K562 (cell line): ENCODE results near the gene AP1M2. TPM values are rescaled to one million over a fixed set of nuclear protein-coding genes. Genes with fewer than 3 reads are reported as not detected.

Experiments used
- ERF ChIP-seq: fragments of 450-650 bp; formaldehyde crosslinking; IDR thresholded peaks from 2 replicates; pipeline ENCODE4 v1.4.0; 2020; ENCODE audit warnings: mild to moderate bottlenecking, mixed read lengths
- HNRNPL ChIP-seq: fragments of 200-400 bp; formaldehyde crosslinking; IDR thresholded peaks from 2 replicates; pipeline ENCODE4 v1.6.1; 2017; ENCODE audit warnings: low read depth, mild to moderate bottlenecking, low read length
- RBM34 ChIP-seq: fragments of 200-400 bp; formaldehyde crosslinking; IDR thresholded peaks from 2 replicates; pipeline ENCODE4 v1.6.1; 2018; ENCODE audit warnings: low read length, borderline replicate concordance; ENCODE audit not compliant: insufficient read depth
- RCOR1 ChIP-seq, 2 experiments: IDR thresholded peaks; 2 replicates each; pipeline ENCODE4 v1.6.1; 2012; ENCODE audit warnings: low read depth in 2 of 2, low read length in 2 of 2, borderline replicate concordance in 1 of 2, improper control_type of control experiment in 1 of 2
- ZC3H4 ChIP-seq: sonication (generic); formaldehyde crosslinking; IDR thresholded peaks from 2 replicates; pipeline ENCODE4 v1.9.0; 2021; ENCODE audit warnings: missing genetic modification reagents, borderline replicate concordance
- ZNF57 ChIP-seq: fragments of 450-650 bp; formaldehyde crosslinking; IDR thresholded peaks from 2 replicates; pipeline ENCODE4 v1.4.0; 2020; ENCODE audit warnings: mild to moderate bottlenecking, moderate library complexity
- ZNF699 ChIP-seq: fragments of 250-450 bp; sonication (Bioruptor Pico); IDR thresholded peaks from 2 replicates; pipeline ENCODE4 v1.8.0; 2021; ENCODE audit warnings: mild to moderate bottlenecking, moderate library complexity; ENCODE audit not compliant: insufficient replicate concordance
- polyA plus RNA-seq, 8 experiments: library from polyadenylated mRNA; depleted of rRNA in 4 of 8; stranded (reverse) in 5 of 8; unstranded in 3 of 8; fragments of >200 nt; fragmentation: Nextera tagmentation in 2 of 8; fragmentation: Illumina TruSeq in 1 of 8; extraction: Ambion mirVana in 2 of 8; extraction: Trizol in 1 of 8; gene quantifications; 2 replicates each; pipeline versions ENCODE4 v1.2.1 to v1.2.3, GENCODE V29; 2011 to 2014; ENCODE audit warnings: inconsistent platforms in 1 of 8, missing spikeins in 1 of 8
- total RNA-seq, 7 experiments: library from RNA; depleted of rRNA in 6 of 7; stranded (reverse); fragments of >200 nt in 6 of 7; fragmentation: Illumina TruSeq in 2 of 7; extraction: Trizol in 2 of 7; gene quantifications; 2 replicates each; pipeline versions ENCODE4 v1.2.1 to v1.2.3, GENCODE V29; 2011 to 2021; ENCODE audit warnings: low replicate concordance in 1 of 7
- TF ChIP-seq, protein P1 (sequence below): fragments of 450-650 bp; IDR thresholded peaks from 2 replicates; pipeline ENCODE4 v1.6.1; 2016; ENCODE audit warnings: mild to moderate bottlenecking, moderate library complexity
- TF ChIP-seq, protein P2 (sequence below): fragments of 450-650 bp; IDR thresholded peaks from 2 replicates; pipeline ENCODE4 v1.7.1; 2018; ENCODE audit warnings: mild to moderate bottlenecking, low read depth; ENCODE audit not compliant: partially characterized antibody
- TF ChIP-seq, protein P3 (sequence below): sonication (generic); formaldehyde crosslinking; IDR thresholded peaks from 2 replicates; pipeline ENCODE4 v1.8.0; 2022; ENCODE audit warnings: mild to moderate bottlenecking, missing genetic modification reagents, borderline replicate concordance

The AP1M2 gene
- total and polyA plus RNA-seq, 9 of the 15 experiments (the other 6 are each of a cell fraction or from before 2014, with no cell fraction given) = 0.33 to 1.4 (median 0.89) TPM; not detected in 1

DNA sequence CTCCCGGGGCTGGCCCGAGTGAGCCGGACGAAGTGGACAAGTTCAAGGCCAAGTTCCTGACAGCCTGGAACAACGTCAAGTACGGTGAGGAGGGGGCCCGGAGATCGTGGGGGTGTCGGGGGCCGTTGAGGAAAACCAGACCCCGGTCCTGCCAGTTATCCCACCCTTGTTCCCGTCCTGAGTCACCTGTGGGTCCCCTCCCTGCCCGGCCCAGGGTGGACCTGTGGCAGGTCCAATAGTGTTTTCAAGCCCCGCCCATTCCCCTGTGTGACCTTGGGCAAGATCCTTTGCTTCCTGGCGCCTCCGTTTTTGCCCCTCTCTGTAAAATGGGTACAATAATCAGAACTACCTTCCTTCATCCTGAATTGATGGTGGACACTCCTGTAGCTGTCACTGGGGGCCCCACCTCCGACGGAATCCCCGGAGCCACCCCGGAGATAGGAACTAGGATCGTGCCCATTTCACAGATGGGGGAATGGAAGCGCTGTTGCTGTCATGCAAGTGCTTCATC, 42.8 kb downstream of the AP1M2 start (continued):
- TF ChIP-seq, protein P1, sequence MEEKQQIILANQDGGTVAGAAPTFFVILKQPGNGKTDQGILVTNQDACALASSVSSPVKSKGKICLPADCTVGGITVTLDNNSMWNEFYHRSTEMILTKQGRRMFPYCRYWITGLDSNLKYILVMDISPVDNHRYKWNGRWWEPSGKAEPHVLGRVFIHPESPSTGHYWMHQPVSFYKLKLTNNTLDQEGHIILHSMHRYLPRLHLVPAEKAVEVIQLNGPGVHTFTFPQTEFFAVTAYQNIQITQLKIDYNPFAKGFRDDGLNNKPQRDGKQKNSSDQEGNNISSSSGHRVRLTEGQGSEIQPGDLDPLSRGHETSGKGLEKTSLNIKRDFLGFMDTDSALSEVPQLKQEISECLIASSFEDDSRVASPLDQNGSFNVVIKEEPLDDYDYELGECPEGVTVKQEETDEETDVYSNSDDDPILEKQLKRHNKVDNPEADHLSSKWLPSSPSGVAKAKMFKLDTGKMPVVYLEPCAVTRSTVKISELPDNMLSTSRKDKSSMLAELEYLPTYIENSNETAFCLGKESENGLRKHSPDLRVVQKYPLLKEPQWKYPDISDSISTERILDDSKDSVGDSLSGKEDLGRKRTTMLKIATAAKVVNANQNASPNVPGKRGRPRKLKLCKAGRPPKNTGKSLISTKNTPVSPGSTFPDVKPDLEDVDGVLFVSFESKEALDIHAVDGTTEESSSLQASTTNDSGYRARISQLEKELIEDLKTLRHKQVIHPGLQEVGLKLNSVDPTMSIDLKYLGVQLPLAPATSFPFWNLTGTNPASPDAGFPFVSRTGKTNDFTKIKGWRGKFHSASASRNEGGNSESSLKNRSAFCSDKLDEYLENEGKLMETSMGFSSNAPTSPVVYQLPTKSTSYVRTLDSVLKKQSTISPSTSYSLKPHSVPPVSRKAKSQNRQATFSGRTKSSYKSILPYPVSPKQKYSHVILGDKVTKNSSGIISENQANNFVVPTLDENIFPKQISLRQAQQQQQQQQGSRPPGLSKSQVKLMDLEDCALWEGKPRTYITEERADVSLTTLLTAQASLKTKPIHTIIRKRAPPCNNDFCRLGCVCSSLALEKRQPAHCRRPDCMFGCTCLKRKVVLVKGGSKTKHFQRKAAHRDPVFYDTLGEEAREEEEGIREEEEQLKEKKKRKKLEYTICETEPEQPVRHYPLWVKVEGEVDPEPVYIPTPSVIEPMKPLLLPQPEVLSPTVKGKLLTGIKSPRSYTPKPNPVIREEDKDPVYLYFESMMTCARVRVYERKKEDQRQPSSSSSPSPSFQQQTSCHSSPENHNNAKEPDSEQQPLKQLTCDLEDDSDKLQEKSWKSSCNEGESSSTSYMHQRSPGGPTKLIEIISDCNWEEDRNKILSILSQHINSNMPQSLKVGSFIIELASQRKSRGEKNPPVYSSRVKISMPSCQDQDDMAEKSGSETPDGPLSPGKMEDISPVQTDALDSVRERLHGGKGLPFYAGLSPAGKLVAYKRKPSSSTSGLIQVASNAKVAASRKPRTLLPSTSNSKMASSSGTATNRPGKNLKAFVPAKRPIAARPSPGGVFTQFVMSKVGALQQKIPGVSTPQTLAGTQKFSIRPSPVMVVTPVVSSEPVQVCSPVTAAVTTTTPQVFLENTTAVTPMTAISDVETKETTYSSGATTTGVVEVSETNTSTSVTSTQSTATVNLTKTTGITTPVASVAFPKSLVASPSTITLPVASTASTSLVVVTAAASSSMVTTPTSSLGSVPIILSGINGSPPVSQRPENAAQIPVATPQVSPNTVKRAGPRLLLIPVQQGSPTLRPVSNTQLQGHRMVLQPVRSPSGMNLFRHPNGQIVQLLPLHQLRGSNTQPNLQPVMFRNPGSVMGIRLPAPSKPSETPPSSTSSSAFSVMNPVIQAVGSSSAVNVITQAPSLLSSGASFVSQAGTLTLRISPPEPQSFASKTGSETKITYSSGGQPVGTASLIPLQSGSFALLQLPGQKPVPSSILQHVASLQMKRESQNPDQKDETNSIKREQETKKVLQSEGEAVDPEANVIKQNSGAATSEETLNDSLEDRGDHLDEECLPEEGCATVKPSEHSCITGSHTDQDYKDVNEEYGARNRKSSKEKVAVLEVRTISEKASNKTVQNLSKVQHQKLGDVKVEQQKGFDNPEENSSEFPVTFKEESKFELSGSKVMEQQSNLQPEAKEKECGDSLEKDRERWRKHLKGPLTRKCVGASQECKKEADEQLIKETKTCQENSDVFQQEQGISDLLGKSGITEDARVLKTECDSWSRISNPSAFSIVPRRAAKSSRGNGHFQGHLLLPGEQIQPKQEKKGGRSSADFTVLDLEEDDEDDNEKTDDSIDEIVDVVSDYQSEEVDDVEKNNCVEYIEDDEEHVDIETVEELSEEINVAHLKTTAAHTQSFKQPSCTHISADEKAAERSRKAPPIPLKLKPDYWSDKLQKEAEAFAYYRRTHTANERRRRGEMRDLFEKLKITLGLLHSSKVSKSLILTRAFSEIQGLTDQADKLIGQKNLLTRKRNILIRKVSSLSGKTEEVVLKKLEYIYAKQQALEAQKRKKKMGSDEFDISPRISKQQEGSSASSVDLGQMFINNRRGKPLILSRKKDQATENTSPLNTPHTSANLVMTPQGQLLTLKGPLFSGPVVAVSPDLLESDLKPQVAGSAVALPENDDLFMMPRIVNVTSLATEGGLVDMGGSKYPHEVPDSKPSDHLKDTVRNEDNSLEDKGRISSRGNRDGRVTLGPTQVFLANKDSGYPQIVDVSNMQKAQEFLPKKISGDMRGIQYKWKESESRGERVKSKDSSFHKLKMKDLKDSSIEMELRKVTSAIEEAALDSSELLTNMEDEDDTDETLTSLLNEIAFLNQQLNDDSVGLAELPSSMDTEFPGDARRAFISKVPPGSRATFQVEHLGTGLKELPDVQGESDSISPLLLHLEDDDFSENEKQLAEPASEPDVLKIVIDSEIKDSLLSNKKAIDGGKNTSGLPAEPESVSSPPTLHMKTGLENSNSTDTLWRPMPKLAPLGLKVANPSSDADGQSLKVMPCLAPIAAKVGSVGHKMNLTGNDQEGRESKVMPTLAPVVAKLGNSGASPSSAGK = no peak
- TF ChIP-seq, protein P2, sequence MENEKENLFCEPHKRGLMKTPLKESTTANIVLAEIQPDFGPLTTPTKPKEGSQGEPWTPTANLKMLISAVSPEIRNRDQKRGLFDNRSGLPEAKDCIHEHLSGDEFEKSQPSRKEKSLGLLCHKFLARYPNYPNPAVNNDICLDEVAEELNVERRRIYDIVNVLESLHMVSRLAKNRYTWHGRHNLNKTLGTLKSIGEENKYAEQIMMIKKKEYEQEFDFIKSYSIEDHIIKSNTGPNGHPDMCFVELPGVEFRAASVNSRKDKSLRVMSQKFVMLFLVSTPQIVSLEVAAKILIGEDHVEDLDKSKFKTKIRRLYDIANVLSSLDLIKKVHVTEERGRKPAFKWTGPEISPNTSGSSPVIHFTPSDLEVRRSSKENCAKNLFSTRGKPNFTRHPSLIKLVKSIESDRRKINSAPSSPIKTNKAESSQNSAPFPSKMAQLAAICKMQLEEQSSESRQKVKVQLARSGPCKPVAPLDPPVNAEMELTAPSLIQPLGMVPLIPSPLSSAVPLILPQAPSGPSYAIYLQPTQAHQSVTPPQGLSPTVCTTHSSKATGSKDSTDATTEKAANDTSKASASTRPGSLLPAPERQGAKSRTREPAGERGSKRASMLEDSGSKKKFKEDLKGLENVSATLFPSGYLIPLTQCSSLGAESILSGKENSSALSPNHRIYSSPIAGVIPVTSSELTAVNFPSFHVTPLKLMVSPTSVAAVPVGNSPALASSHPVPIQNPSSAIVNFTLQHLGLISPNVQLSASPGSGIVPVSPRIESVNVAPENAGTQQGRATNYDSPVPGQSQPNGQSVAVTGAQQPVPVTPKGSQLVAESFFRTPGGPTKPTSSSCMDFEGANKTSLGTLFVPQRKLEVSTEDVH = no peak
- TF ChIP-seq ZC3H4 (no peak), HNRNPL (no peak), ZNF57 (CRISPR knock-in tag) (no peak), RCOR1 (IDR thresholded peaks at IDR 0.05; ENCODE audit: borderline replicate concordance in 1 of 2, low read depth in 2 of 2, low read length in 2 of 2) (peak in 1 of 2 experiments; percentile 28; a peak in 1 of 4 replicates), ZNF699 (CRISPR knock-in tag) (no peak), ERF (CRISPR knock-in tag) (no peak), RBM34 (no peak)
- TF ChIP-seq, protein P3, sequence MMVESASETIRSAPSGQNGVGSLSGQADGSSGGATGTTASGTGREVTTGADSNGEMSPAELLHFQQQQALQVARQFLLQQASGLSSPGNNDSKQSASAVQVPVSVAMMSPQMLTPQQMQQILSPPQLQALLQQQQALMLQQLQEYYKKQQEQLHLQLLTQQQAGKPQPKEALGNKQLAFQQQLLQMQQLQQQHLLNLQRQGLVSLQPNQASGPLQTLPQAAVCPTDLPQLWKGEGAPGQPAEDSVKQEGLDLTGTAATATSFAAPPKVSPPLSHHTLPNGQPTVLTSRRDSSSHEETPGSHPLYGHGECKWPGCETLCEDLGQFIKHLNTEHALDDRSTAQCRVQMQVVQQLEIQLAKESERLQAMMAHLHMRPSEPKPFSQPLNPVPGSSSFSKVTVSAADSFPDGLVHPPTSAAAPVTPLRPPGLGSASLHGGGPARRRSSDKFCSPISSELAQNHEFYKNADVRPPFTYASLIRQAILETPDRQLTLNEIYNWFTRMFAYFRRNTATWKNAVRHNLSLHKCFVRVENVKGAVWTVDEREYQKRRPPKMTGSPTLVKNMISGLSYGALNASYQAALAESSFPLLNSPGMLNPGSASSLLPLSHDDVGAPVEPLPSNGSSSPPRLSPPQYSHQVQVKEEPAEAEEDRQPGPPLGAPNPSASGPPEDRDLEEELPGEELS (CRISPR knock-in tag) = no peak
